GM10266 (cell line): Measurements from ENCODE around the gene CDK10.
A peak's percentile ranks its signal among the peaks of the same experiment; 100 is the strongest.

Source experiments
- DNase-seq: peaks from one replicate; pipeline ENCODE4 v3.0.0; 2012; ENCODE audit errors: extremely low spot score
- CTCF ChIP-seq: IDR thresholded peaks from 2 replicates; pipeline ENCODE4 v1.5.1; 2012; ENCODE audit warnings: mild to moderate bottlenecking, low read depth; ENCODE audit not compliant: control insufficient read depth, insufficient read depth; ENCODE audit errors: missing control alignments

Gene CDK10

GRCh38 chr16:89721546-89722391 lies 35.3 kb downstream of the CDK10 start:
- DNase-seq: peak; percentile 65
- no peak for TF ChIP-seq CTCF

DNA sequence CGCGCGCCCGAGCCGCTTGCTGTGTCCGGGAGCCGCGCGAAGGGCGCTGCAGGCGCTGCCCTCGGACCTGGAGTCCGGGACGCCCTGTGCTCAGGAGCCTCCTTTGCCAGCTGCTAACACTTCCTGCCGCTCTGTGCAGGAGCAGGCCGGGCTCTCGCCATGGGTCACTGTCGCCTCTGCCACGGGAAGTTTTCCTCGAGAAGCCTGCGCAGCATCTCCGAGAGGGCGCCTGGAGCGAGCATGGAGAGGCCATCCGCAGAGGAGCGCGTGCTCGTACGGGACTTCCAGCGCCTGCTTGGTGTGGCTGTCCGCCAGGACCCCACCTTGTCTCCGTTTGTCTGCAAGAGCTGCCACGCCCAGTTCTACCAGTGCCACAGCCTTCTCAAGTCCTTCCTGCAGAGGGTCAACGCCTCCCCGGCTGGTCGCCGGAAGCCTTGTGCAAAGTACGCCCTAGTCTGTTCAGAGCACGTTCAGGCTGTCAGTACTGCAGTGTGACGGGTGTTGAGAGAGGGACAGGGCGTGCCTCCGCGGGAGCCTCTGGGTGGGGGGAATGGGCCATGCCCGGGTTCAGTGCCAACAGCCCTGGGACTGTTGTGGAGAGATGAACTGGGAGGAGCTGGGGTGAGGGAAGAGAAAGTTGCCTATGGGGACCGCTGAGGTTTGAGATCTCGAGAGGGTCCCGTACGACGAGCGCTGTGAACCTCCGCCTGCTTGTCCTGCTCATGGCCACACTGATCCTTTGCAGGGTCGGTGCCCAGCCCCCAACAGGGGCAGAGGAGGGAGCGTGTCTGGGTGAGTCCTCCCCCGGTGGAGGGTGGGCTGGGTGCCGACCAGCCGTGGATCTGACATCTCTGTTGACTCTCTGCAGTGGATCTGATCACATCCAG lies 36.1 kb downstream of the CDK10 start:
- no peak for TF ChIP-seq CTCF

GRCh38 chr16:89723279-89724250 lies 37.1 kb downstream of the CDK10 start:
- DNase-seq: no peak

More for the DNA sequence above, 36.1 kb downstream of the CDK10 start:
- DNase-seq: peak; percentile 61

DNA sequence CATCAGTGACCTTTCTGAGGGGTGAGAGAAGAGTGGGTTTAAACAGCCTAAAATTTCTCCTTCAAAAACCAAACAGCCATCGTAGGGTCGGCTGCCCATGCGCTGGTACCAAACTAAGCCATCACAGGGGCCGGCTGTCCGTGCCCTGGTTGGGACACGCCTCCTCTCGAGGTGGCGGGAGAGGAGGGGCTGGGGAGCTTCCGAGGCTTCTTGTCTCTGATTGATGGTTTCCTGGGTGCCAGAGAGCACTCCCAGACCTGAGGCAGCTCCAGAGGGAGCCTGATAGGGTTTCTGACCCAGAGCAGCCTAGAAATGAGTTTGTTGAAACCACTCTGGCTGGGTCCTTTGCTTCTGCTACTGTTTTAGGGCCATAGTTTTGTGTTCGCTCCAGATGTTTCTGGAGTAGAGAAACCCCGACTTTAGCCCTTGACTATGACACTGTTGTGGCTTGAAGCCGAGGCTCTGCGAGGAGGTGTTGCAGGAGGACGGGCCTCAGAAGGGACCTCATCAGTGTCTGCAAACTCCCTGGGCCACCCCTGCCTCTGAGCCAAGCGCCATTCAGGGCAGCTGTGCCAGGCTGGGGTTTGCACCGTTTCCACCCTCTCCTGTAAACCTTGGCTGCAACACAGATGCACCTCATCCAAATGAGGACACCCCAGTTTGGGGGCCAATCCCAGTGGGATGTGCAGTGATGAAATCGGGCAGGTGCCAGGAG lies 41.1 kb downstream of the CDK10 start:
- DNase-seq: no peak
- TF ChIP-seq CTCF: no peak

More at GRCh38 chr16:89723279-89724250, 37.1 kb downstream of the CDK10 start:
- TF ChIP-seq CTCF: no peak

DNA sequence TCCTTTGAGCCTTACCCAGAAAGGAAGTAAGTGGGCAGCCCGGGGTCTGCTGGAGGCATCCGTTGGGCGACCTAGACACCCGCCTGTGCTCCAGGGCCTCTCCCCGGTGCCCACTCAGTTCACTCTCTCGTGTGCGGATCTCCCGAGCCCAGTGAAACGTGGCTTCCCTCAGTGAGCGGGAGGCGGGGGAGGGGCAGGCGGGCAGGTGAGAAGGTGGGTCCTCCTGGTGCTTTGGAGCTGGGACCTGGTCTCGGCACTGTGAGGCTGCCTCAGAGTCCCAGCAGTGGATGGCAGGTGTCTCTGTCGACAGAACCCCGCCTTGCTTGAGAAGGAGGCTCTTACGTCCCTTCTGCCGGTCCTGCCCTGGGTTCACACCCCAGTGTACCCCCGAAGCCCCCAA lies 42.8 kb downstream of the CDK10 start:
- TF ChIP-seq CTCF: no peak
- no peak for DNase-seq
